Thyroid gland (tissue), 4 donors: ENCODE data around the gene LONRF3. TPM values are rescaled to one million over a fixed set of nuclear protein-coding genes. Genes with fewer than 3 reads are reported as not detected.

Source experiments
- DNase-seq, 2 donors: peaks; one replicate each; pipeline ENCODE4 v3.0.0-alpha.2; 2019
- H3K27ac ChIP-seq, 3 donors: fragments of 200-600 bp; sonication (generic); 1 replicate in 2 of 3; 2 replicates in 1 of 3; pipeline ENCODE4 v1.5.1; 2016 to 2019; ENCODE audit warnings: mild to moderate bottlenecking in 1 of 3, moderate library complexity in 1 of 3
- H3K27me3 ChIP-seq: fragments of 200-600 bp; sonication (generic); one replicate; pipeline ENCODE4 v1.5.1; 2019
- H3K36me3 ChIP-seq, 2 donors: fragments of 200-600 bp; sonication (generic); one replicate each; pipeline ENCODE4 v1.5.1; 2016 to 2019
- H3K4me1 ChIP-seq, 2 donors: fragments of 200-600 bp; sonication (generic); one replicate each; pipeline ENCODE4 v1.5.1; 2017 to 2019
- H3K4me3 ChIP-seq, 3 donors: fragments of 200-600 bp; sonication (generic); replicated peaks in 1 of 3; 1 replicate in 2 of 3; 2 replicates in 1 of 3; pipeline ENCODE4 v1.5.1; 2016; ENCODE audit warnings: mild to moderate bottlenecking in 1 of 3
- H3K9me3 ChIP-seq: fragments of 200-600 bp; sonication (generic); one replicate; pipeline ENCODE4 v1.5.1; 2017
- POLR2A ChIP-seq, 2 donors: fragments of 450-650 bp; IDR thresholded peaks; one replicate each; pipeline ENCODE4 v1.6.1; 2017; ENCODE audit warnings: antibody characterized with exemption in 2 of 2, mild to moderate bottlenecking in 2 of 2, moderate library complexity in 1 of 2
- WGBS, 2 donors: methylation state at CpG; one replicate each; pipeline ENCODE4 v1.1.5; 2017; 5-methylcytosine and 5-hydroxymethylcytosine counted together
- intact Hi-C: fragments of 100-400 bp; cut with DNase I; formaldehyde crosslinking; loops from one replicate; pipeline ENCODE4 v1.15.1; 2023
- total RNA-seq, 4 donors: library from RNA; depleted of rRNA; stranded (reverse); fragments of >200 nt; gene quantifications; one replicate each; pipeline ENCODE4 v1.2.3, GENCODE V29; 2016
- TF ChIP-seq, protein P1 (sequence below), 6 experiments: fragments of 200-600 bp in 3 of 6; fragments of 450-650 bp in 3 of 6; sonication (generic) in 3 of 6; IDR thresholded peaks; one replicate each; pipeline ENCODE4 v1.5.1; 2016 to 2019; ENCODE audit warnings: antibody characterized with exemption in 6 of 6, mild to moderate bottlenecking in 2 of 6, inconsistent platforms in 1 of 6, moderate library complexity in 1 of 6

Gene LONRF3
- total RNA-seq, 4 donors from 2014 or later: 32.1 to 106 (median 51.9) TPM

GRCh38 chrX:119008110-119008744 is 33.8 kb downstream of the LONRF3 start:
- DNase-seq: peak; percentile 17 to 33
- no peak for TF ChIP-seq POLR2A (IDR thresholded peaks at IDR 0.05)
- TF ChIP-seq, protein P1, sequence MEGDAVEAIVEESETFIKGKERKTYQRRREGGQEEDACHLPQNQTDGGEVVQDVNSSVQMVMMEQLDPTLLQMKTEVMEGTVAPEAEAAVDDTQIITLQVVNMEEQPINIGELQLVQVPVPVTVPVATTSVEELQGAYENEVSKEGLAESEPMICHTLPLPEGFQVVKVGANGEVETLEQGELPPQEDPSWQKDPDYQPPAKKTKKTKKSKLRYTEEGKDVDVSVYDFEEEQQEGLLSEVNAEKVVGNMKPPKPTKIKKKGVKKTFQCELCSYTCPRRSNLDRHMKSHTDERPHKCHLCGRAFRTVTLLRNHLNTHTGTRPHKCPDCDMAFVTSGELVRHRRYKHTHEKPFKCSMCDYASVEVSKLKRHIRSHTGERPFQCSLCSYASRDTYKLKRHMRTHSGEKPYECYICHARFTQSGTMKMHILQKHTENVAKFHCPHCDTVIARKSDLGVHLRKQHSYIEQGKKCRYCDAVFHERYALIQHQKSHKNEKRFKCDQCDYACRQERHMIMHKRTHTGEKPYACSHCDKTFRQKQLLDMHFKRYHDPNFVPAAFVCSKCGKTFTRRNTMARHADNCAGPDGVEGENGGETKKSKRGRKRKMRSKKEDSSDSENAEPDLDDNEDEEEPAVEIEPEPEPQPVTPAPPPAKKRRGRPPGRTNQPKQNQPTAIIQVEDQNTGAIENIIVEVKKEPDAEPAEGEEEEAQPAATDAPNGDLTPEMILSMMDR (IDR thresholded peaks at IDR 0.05): peak in 5 of 6 experiments; percentile 9 to 54 (median 35)
- H3K36me3 ChIP-seq: peaks cover 8 to 15% of the 10 kb centered on the region in 2 donors
- H3K4me1 ChIP-seq: no peaks in the 10 kb centered on the region
- 36 to 41% methylated on average over 3 of the region's 3 CpGs for WGBS, 2 donors
- H3K4me3 ChIP-seq: no peak overlapping the region
- no peaks in the 10 kb centered on the region for H3K9me3 ChIP-seq
- intact Hi-C loops: loop anchor here (5.0 kb wide), 1 partner anchor 161 kb away; no protein-coding TSS in a partner anchor
- no peak overlapping the region for H3K27ac ChIP-seq
- H3K27me3 ChIP-seq: no peaks in the 10 kb centered on the region

DNA sequence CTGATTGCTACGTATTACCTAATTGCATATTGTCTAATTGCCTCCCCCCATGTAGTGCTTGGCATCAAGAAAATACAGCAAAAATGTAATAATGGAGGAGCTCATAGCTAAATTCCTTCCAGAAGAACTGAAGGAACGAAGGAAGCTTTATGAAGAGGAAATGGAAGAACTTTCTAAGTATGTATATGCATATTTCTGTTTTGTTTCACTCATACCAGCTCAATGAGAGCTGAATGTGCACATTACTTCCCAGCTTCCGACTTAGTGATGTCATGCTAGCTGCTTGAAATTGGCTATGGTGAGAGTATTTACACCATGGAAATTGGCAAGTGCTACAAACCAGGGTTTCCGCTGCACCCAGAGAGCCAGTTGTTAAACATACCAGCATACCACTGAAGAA is 34.7 kb downstream of the LONRF3 start:
- intact Hi-C loops: loop anchor here (5.0 kb wide), 1 partner anchor 162 kb away; no protein-coding TSS in a partner anchor
- 92 to 96% methylated on average over 4 of the region's 4 CpGs for WGBS, 2 donors
- Histone ChIP-seq H3K4me1 (no peaks in the 10 kb centered on the region), H3K9me3 (no peaks in the 10 kb centered on the region), H3K36me3 (peaks cover 13 to 18% of the 10 kb centered on the region in 2 donors), H3K4me3 (no peak overlapping the region), H3K27ac (no peak overlapping the region), H3K27me3 (no peaks in the 10 kb centered on the region)
- no peak for TF ChIP-seq POLR2A (IDR thresholded peaks at IDR 0.05)
- no peak for DNase-seq

DNA sequence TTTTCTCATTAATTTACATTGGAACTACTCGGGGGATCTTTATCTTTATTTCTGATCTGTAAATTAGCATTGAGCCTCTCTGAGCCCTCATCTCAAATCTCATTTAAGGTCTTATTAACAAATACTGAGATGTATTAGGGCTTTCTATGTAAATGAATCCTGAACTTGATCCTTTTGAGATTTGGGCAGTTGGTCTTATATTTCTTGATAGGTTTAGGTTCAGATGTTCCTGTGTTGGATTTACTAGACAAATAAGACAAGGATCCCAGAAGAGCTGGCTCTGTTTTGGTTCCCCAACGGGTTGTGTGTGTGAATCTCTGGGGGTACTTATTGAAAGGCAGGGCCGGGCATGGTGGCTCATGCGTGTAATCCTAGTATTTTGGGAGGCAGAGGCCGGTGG is 36.1 kb downstream of the LONRF3 start:
- Histone ChIP-seq H3K36me3 (peaks cover 13 to 25% of the 10 kb centered on the region in 2 donors), H3K4me3 (no peak overlapping the region), H3K27me3 (no peaks in the 10 kb centered on the region), H3K4me1 (peaks cover 0 to 3% of the 10 kb centered on the region in 2 donors), H3K9me3 (no peaks in the 10 kb centered on the region), H3K27ac (no peak overlapping the region)
- no peak for TF ChIP-seq POLR2A (IDR thresholded peaks at IDR 0.05)
- TF ChIP-seq, protein P1 (IDR thresholded peaks at IDR 0.05): no peak
- intact Hi-C loops: no loop called here
- DNase-seq: no peak
- 96 to 98% methylated on average over 3 to 5 of the region's 5 CpGs for WGBS, 2 donors

- no peak for TF ChIP-seq POLR2A (IDR thresholded peaks at IDR 0.05)
- TF ChIP-seq, protein P1 (IDR thresholded peaks at IDR 0.05): no peak
Measured at GRCh38 chrX:119013164-119013563, 38.7 kb downstream of the LONRF3 start.

DNA sequence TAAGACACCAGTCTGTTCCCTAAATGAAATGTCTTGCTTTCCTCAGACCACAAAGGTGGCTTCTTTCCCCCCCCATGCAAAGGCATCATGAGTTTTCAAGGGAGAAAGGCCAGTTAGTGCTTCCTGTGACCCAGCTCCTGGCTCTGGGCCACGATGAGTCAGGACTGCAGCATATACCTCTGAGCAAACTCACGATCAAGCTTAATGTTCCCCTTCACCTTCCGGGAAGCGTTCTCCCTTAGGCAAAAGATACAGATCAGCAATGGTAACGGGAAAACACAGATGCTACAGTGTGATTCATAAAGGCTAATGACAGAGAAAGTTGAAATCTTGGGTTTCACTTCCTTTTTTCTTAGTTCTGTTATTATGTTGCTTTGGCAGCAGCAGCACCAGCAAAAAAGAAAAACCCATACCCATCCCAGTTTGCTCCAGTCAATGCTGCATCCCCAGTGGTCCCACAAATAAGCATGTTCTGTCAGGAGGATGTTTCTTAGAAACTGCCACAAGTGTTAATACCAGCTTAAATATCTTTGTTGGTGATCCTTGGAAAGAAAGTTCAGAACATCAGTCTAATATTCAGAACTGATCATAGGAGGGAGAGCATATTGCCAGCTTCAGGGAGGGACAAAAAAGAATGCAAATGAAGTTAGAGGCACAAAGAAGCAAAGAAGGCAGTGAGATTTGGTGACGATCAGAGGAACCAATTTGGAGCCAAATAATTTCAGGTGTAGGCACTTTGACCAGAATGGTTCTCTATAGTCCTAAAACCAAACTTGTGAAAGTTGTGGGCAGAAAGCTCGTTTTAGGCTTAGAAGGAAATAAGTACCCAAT is 41.2 kb downstream of the LONRF3 start:
- peaks cover 10 to 33% of the 10 kb centered on the region in 2 donors for H3K36me3 ChIP-seq
- no peak overlapping the region for H3K4me3 ChIP-seq
- peak; percentile 21 to 23 for DNase-seq
- no peaks in the 10 kb centered on the region for H3K27me3 ChIP-seq
- no peaks in the 10 kb centered on the region for H3K9me3 ChIP-seq
- WGBS, 2 donors: 57 to 78% methylated on average over 7 of the region's 7 CpGs
- intact Hi-C loops: no loop called here
- no peak overlapping the region for H3K27ac ChIP-seq
- TF ChIP-seq, protein P1 (IDR thresholded peaks at IDR 0.05): no peak
- H3K4me1 ChIP-seq: peaks cover 0 to 3% of the 10 kb centered on the region in 2 donors

More at GRCh38 chrX:119013164-119013563, 38.7 kb downstream of the LONRF3 start:
- peaks cover 13 to 36% of the 10 kb centered on the region in 2 donors for H3K36me3 ChIP-seq
- H3K9me3 ChIP-seq: no peaks in the 10 kb centered on the region
- no peak overlapping the region for H3K27ac ChIP-seq
- peaks cover 0 to 3% of the 10 kb centered on the region in 2 donors for H3K4me1 ChIP-seq
- 93 to 94% methylated on average over 3 of the region's 3 CpGs for WGBS, 2 donors
- intact Hi-C loops: no loop called here
- no peak overlapping the region for H3K4me3 ChIP-seq
- H3K27me3 ChIP-seq: no peaks in the 10 kb centered on the region
- DNase-seq: no peak
